CD4-positive, alpha-beta T cell treated with Interleukin-6 for 4 hours (primary cell): ENCODE results near the gene TMEM176A.

Experiments used
- DNase-seq: peaks from one replicate; pipeline ENCODE4 v3.0.0-alpha.2; 2020; ENCODE audit warnings: mixed read lengths

Gene TMEM176A

DNA sequence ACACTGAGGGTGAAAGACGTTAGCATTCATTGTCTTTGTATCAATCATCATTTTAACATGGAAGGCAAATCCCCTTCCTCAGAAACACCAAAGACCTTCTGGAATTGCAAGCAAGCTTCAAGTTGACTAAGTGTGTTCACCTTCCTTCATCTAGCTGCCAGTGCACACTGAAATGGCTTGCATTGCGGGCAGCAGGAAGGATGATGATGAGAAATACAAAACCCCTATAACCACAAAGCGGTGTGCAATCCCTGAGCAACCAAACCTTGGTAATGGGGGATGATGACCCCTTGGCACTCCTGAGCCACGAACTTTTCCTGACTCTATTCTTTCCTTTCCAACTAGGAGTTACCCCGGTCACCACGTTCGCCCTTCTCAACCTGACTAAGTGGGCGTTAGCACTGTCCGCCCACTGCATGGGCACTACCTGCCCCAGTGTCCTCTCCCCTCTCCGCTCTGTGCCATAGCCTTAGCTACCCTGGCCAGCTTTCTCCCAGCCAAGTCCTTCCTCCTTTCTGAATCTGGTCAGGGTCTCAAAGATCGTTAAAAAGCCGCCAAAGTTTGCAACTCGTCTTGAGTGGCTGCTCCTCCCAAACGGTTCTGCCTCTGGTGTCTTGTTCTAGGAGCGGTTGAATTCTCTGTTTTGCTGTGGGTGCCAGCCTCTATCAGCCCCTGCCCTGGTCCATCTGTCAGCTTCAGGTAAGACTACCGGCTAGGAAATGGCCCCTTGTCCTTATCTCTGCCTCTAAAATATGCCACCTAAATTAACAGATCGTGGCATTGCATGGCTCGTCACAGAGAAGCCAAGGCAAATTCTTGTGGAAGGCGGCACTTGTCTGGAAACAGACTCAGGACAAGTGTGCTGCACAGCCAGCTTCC is 51.2 kb downstream of the TMEM176A start:
- no peak for DNase-seq

DNA sequence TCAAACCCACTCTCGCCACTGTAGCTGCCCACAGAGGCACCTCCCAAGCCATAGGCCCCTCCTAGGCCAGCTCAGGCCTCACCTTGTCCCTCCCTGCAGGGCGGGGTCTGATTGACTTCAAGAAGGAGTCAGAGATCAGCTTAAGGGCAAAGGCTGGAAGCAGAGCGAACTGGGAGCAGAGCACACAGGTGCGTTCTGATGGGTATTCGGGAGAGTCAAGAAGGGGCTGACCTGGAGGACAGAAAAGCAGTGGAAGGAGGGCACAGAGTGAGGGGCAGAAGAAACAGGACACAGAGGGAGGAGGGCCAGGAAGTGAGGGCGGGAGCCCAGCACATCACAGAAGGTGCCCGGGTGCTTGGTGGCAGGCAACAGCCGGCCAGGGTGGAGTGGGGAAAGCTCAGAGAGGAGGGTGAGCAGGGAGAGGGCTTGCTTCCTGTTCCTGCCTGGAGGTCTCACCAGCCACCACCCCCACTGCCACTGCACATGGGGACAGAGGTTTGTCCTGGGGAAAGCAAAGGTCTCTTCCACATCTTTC is 51.9 kb downstream of the TMEM176A start, which contains the start of gene AOC1:
Gene AOC1 (plus strand): TSS at position 147 of the 535 bp plus-strand sequence. CDS start 3,954 bp downstream, outside the sequence.
- no peak for DNase-seq

DNA sequence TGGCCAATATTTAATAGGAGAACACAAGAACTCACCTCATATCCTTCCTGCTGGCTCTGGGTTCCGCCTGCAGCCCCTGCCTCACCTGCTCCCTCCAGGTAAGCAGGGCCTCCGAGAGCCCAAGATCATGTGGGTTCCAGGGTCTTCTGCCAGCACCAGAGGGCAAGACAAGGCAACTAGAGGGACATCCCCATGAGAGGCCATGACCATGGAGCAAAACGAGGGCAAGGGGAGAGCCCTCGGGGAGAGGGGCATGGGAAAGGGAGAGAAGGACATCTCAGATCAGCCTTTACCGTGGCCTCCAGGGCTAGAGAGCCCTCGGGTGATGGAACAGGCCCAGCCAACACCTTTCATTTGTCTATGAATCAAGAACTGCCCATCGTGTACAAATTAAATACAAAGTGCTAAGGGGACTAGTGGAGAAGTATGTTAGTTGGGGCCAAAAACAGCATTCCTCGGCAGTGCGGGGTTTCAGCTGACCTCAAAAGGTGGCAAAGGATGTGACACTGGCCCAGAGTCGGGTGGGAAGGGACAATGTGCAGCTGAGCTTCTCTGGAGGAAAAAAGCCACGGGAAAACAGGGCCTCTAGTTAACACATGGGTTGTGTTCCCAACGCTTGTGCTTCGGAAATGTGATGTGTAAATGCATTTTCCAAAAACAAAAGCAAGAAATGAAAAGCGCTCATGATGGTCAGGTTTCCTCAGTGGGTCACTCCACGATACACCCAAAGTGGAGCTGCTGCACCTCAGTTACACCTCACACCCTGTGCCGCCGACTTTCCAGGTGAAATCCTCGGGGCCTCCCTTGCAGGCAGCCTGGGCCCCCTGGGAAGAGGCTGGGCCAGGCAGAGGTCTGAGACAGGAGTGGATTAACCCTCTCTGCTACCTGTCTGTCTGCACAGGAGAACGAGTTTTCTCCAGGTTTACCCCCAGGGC is 53.8 kb downstream of the TMEM176A start:
- no peak for DNase-seq
